ENCODE data around the gene GOLGA6C.
"Not testable (repeated sequence)": the region's sequence is repeated elsewhere in the genome, so short reads cannot be mapped to it uniquely, and the experiment has no call there.

The GOLGA6C gene

GRCh38 chr15:75227112-75227511, 31.0 kb upstream of the GOLGA6C start:
- not testable (repeated sequence) for DNase-seq (ENCODE audit: low read depth)

GRCh38 chr15:75227663-75228280, 30.4 kb upstream of the GOLGA6C start:
- DNase-seq (ENCODE audit: low read depth), result no peak

- no peak for DNase-seq (ENCODE audit: low read depth)
Measured at GRCh38 chr15:75228787-75229186, 29.3 kb upstream of the GOLGA6C start.

- DNase-seq (ENCODE audit: low read depth), result no peak
Measured at GRCh38 chr15:75229191-75230015, 28.7 kb upstream of the GOLGA6C start.

- DNase-seq (ENCODE audit: low read depth), result no peak
Measured at GRCh38 chr15:75230016-75230343, 28.2 kb upstream of the GOLGA6C start.

- DNase-seq (ENCODE audit: low read depth), result no peak
Measured at GRCh38 chr15:75230551-75231371, 27.4 kb upstream of the GOLGA6C start.

- DNase-seq (ENCODE audit: low read depth), result no peak
Measured at GRCh38 chr15:75231836-75232235, 26.3 kb upstream of the GOLGA6C start.

GRCh38 chr15:75232252-75232813, 25.8 kb upstream of the GOLGA6C start:
- no peak for DNase-seq (ENCODE audit: low read depth)

- DNase-seq (ENCODE audit: low read depth), result no peak
Measured at GRCh38 chr15:75232826-75233503, 25.2 kb upstream of the GOLGA6C start.

GRCh38 chr15:75233504-75234190, 24.5 kb upstream of the GOLGA6C start:
- DNase-seq (ENCODE audit: low read depth), result no peak

GRCh38 chr15:75234191-75234810, 23.8 kb upstream of the GOLGA6C start:
- DNase-seq (ENCODE audit: low read depth), result no peak

GRCh38 chr15:75235051-75235673, 23.0 kb upstream of the GOLGA6C start:
- DNase-seq (ENCODE audit: low read depth), result no peak

GRCh38 chr15:75235760-75236729, 22.1 kb upstream of the GOLGA6C start:
- no peak for DNase-seq (ENCODE audit: low read depth)

GRCh38 chr15:75237316-75237982, 20.7 kb upstream of the GOLGA6C start:
- no peak for DNase-seq (ENCODE audit: low read depth)

- DNase-seq (ENCODE audit: low read depth), result no peak
Measured at GRCh38 chr15:75238150-75238549, 20.0 kb upstream of the GOLGA6C start.

GRCh38 chr15:75245741-75246140, 12.4 kb upstream of the GOLGA6C start:
- DNase-seq (ENCODE audit: low read depth), result not testable (repeated sequence)

GRCh38 chr15:75248991-75249390, 9.1 kb upstream of the GOLGA6C start:
- not testable (repeated sequence) for DNase-seq (ENCODE audit: low read depth)

GRCh38 chr15:75249726-75250125, 8.4 kb upstream of the GOLGA6C start:
- DNase-seq (ENCODE audit: low read depth), result no peak

GRCh38 chr15:75251343-75251742, 6.8 kb upstream of the GOLGA6C start:
- DNase-seq (ENCODE audit: low read depth), result not testable (repeated sequence)

All from stimulated activated CD8-positive, alpha-beta memory T cell treated with anti-CD3 and anti-CD28 coated beads, Interleukin-7, amount 100 ng/mL, for 24 hours (primary cell).